ENCODE results near the gene KRTAP1-5.

DNA sequence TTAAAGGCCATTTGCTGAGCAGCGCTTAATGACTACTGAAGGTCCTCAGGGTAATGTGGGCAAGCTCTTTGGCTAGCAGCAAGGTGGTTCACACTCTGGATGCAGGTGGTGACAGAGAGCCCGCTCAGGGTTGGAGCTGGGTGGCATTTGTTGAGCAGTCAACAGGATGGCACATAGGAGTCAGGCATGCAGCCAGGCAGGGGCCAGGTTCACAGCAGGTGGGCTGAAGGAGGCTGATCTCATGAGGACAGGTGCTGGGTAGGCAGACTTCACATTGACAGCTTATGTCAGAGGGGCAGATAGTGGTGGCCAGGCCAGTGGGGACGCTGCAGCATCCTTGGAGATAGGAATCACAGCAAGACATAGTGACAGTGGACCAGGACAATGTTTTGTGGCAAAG, 22.6 kb downstream of the KRTAP1-5 start:
- TF ChIP-seq EZH2 (IDR thresholded peaks at IDR 0.05; ENCODE audit: insufficient read depth, poor library complexity, severe bottlenecking), result no peak
- TF ChIP-seq EZH2phosphoT487 (IDR thresholded peaks at IDR 0.05; ENCODE audit: insufficient read depth, low read depth), result no peak
